HTERT RPE-1 (cell line): ENCODE data around the gene LPCAT3.

ENCODE experiments used
- in situ Hi-C: fragments of 300-500 bp; cut with MboI; formaldehyde crosslinking; loops from 4 replicates; pipeline ENCODE4 v1.14.3; 2020; ENCODE audit warnings: low sequenced_read_pairs

The LPCAT3 gene

DNA sequence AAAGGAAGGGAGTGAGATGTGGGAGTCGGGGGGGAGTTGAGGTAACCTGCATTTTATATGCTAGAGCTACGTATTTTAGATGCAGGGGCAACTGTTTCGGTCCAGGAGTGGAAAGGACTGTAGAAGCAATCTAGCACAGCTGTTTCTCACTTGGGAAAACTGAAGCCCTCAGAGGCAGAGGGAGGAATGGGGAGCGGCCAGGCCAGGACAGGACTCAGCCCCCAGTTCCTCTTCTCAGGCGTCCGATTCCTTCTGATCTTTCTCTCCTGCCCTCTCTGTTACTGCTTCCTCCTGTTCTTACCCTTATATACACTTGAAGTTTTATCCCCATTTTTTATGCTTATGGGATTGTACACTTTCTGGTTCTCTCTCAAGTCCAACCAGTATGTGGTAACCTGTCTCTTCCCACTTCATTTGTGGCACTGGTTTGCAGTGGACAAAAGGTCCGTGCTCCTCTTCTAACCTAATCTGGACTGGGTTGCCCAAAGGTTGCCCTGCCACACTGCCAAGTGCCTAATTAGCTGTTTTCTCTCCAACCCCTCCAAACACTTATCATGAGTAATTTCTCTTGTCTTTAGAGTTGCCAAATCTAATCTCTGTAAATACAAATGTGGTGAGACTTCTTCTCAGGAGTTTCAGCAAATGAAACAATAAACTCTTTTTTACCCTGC lies 16.2 kb downstream of the LPCAT3 start:
- in situ Hi-C loops: no loop called here

DNA sequence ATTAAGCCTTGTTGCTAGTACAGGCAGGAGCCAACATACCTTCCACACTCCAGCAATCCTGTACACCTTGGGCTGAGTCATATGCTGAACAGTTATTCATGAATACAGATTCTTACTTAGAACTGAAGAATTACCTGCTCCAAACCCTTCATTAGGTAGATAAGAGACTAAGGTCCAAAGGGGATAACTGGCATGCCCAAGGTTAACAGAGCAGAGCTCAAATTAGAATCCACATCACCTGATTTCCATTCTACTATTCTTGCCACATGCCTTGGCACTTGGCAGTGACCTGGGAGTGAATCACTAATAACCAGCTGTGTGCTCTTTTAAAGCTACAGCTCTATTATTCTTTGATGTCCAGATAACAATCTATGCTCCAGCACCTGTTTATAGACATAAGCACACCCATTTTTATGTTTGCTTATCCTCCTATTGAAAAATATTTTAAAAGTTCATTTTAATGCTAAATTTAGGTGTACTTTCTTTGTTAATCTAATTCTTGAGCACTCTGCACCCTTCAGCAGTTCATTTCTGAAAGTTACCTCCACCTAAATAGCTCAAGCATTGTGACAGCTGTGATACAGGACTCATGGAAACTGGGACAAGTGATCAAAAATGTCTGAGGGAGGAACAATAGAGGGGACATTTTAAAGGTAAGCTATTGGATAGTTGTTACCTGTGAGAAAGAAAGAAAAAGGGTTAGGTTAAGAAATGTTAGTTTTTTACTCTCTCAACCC lies 19.4 kb downstream of the LPCAT3 start:
- in situ Hi-C loops: no loop called here

- in situ Hi-C loops: no loop called here
Measured at GRCh38 chr12:6996040-6996441, 22.2 kb downstream of the LPCAT3 start.

DNA sequence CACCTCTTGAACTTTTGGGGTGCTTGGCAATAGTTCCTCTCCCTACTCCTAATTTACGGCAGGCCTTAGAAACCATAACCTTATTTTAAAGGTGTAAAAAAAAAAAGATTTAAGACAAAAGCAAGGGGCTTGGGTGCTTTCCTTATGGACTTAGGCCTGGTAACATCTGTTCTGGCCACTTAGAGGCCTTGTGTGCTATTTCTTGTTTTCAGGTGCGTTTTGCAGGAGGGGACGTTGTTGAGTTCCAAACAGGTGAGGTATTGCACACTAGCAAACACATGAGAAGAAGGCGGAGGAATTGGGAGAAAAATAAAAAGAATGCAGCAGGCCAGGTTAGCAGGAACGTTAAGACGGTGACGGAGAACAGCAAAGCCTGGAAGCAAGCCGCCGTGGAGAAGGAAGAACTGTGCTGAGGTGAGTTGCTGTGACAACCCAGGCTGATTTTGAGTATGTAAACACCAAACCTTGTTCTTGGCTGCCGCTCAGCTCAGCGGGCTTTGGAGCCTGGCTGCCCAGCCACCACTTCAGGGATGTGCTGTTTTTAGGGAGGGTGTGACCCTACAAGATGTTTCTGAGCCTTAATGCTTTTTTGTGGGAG lies 30.2 kb downstream of the LPCAT3 start:
- in situ Hi-C loops: no loop called here

DNA sequence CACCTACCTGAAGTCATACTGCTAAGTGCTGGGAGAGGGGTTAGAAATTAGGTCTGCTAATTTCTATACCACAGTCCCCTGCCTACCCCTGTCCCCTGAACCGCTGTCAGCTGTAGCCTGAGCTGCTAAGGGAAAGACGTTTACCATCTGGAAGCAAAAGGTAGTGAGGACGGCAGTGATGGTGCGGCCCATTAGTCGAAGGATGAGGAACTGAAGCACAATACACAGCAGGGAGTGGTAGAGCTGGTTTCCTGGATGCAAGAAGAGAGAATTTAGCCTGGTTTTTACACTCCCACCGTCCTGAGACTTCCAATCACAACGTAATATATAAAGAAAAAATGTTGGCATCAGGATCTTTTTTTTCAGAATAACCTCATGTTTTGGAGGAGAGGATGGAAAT lies 35.7 kb downstream of the LPCAT3 start:
- in situ Hi-C loops: no loop called here

- in situ Hi-C loops: no loop called here
Measured at GRCh38 chr12:6981152-6982052, 36.9 kb downstream of the LPCAT3 start.

GRCh38 chr12:6980740-6981139 lies 37.5 kb downstream of the LPCAT3 start:
- in situ Hi-C loops: no loop called here

GRCh38 chr12:6980075-6980474 lies 38.2 kb downstream of the LPCAT3 start:
- in situ Hi-C loops: no loop called here

DNA sequence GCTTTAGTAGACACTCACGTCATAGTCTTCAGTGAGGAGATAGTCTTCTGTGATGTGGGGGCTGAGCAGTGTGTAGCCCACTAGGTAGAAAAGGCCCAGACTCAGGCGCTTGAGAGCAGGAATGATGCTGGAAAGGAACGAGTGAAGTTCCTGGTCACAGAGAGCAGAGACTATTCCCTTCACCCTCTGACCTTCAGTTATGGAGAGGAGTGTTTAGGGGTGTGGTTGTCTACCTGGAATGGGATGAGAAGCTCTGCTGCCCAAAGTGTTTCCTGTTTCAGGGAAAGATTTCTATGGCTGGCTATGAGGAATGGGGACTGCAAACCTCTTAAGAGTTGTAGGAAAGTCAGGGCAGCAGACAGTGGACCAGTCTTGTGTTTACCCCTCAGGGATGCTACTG lies 38.8 kb downstream of the LPCAT3 start:
- in situ Hi-C loops: no loop called here

GRCh38 chr12:6979021-6979420 lies 39.3 kb downstream of the LPCAT3 start:
- in situ Hi-C loops: no loop called here

- in situ Hi-C loops: no loop called here
Measured at GRCh38 chr12:6978611-6979011, 39.7 kb downstream of the LPCAT3 start.

GRCh38 chr12:6978188-6978587 lies 40.1 kb downstream of the LPCAT3 start:
- in situ Hi-C loops: no loop called here

- in situ Hi-C loops: no loop called here
Measured at GRCh38 chr12:6977653-6978052, 40.6 kb downstream of the LPCAT3 start.

- in situ Hi-C loops: no loop called here
Measured at GRCh38 chr12:6975297-6976032, 42.8 kb downstream of the LPCAT3 start.

DNA sequence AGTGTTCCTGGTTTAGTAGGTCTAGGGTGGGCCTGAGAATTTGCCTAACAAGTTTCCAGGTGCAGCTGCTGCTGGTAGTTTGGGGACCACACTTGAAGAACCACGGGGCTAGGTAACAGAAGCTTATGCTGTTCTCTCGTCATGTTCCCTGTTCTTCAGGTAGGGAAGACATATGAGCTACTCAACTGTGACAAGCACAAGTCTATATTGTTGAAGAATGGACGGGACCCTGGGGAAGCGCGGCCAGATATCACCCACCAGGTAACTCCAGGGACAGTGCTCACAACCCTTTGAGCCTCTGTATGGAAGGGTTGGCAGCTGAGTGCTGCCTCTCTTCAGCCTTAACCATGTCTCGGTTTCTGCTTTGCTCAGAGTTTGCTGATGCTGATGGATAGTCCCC lies 44.1 kb downstream of the LPCAT3 start:
- in situ Hi-C loops: no loop called here

DNA sequence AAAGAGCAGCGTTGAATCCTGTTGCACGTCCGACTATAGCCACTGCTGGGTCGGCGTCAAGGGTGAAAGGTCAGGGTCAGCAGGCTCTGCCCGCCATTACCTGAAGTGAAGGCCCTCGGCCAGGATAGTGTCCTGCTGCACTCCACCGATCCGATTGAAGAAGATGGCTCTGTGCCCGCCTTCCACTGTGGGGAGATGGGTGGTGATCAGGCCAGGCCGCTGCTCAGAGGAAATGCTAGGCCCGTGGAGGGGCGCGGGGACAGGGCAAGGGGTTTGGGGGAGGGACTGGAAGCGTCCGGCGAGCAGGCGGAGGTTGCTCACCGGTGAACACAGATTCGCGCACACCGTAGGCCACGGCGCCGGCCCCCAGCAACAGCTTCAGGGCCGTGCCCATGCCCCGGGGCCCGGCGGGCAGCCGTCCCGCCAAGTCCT lies 48.2 kb downstream of the LPCAT3 start:
- in situ Hi-C loops: no loop called here

GRCh38 chr12:6968426-6968825 lies 49.9 kb downstream of the LPCAT3 start:
- in situ Hi-C loops: no loop called here

- in situ Hi-C loops: no loop called here
Measured at GRCh38 chr12:6967651-6968100, 50.6 kb downstream of the LPCAT3 start.

- in situ Hi-C loops: no loop called here
Measured at GRCh38 chr12:6966351-6966750, 51.9 kb downstream of the LPCAT3 start.

DNA sequence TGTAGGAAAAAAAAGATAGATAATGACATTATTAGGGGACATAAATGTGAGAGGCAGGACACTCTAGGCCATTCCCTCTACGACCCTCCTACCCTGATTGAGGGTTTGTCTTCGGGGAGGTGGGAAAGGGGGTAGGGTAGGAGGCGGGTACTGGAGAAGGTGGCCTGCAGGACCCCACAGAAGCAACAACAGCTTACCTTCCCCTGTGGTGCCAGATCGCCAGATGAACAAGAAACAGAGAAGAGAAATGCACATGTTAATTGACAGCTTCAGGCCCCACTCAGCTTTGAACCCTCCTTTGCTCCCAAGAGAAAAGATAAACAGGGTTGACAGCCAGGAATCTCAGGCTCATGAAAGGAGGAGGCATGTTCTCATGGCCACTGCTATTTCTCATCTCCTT lies 52.6 kb downstream of the LPCAT3 start:
- in situ Hi-C loops: no loop called here
